WTC11 (cell line): ENCODE results near the gene GALR2. TPM values are rescaled to one million over a fixed set of nuclear protein-coding genes. Genes with fewer than 3 reads are reported as not detected.

ENCODE experiments used
- ATAC-seq: fragments of 200-7000 bp; cut with Tn5 transposase; 2 replicates; pipeline ENCODE4 v1.10.0; 2021; ENCODE audit warnings: mild to moderate bottlenecking, moderate library complexity
- CTCF ChIA-PET: fragments of 300-600 bp; sonication (Branson Sonifier 250); formaldehyde crosslinking; loops from one replicate; lab custom pipeline; 2021; ENCODE audit warnings: antibody characterized with exemption; lab: Charles Lee
- POLR2A ChIA-PET: fragments of 350-600 bp; sonication (Branson Sonifier 250); formaldehyde crosslinking; loops from one replicate; lab custom pipeline; 2021; ENCODE audit warnings: antibody characterized with exemption; lab: Charles Lee
- DNase-seq: peaks from one replicate; pipeline ENCODE4 v3.0.0; 2021; ENCODE audit warnings: low spot score
- H3K27ac Mint-ChIP-seq: 2 replicates; pipeline ENCODE4 v1.8.0; 2021; ENCODE audit warnings: mixed read lengths
- H3K27me3 Mint-ChIP-seq: 2 replicates; pipeline ENCODE4 v1.8.0; 2021; ENCODE audit warnings: low read depth, mild to moderate bottlenecking, moderate library complexity, mixed read lengths
- H3K36me3 Mint-ChIP-seq: 2 replicates; pipeline ENCODE4 v1.8.0; 2021; ENCODE audit warnings: mixed read lengths
- H3K4me1 Mint-ChIP-seq: 2 replicates; pipeline ENCODE4 v1.8.0; 2022; ENCODE audit warnings: mixed read lengths
- H3K4me3 Mint-ChIP-seq: 2 replicates; pipeline ENCODE4 v1.8.0; 2021; ENCODE audit warnings: mild to moderate bottlenecking, moderate library complexity, mixed read lengths
- H3K9me3 Mint-ChIP-seq: 2 replicates; pipeline ENCODE4 v1.8.0; 2021; ENCODE audit warnings: mixed read lengths
- CBFB ChIP-seq: sonication (generic); formaldehyde crosslinking; IDR thresholded peaks from 2 replicates; pipeline ENCODE4 v1.8.1; 2022; ENCODE audit warnings: mild to moderate bottlenecking, low read depth, missing genetic modification reagents
- CREB1 ChIP-seq: sonication (generic); formaldehyde crosslinking; IDR thresholded peaks from 2 replicates; pipeline ENCODE4 v1.8.0; 2023; ENCODE audit warnings: mild to moderate bottlenecking, missing genetic modification reagents
- FOXP1 ChIP-seq: sonication (generic); formaldehyde crosslinking; IDR thresholded peaks from 2 replicates; pipeline ENCODE4 v1.8.0; 2022; ENCODE audit warnings: missing genetic modification reagents, mild to moderate bottlenecking, moderate library complexity, borderline replicate concordance
- GRHL2 ChIP-seq: fragments of 250-450 bp; sonication (Bioruptor Pico); IDR thresholded peaks from 2 replicates; pipeline ENCODE4 v1.8.0; 2022; ENCODE audit warnings: mild to moderate bottlenecking, moderate library complexity; ENCODE audit not compliant: insufficient replicate concordance, severe bottlenecking
- GTF2I ChIP-seq: fragments of 250-450 bp; sonication (Bioruptor Pico); conservative IDR thresholded peaks from 2 replicates; pipeline ENCODE4 v1.4.0; 2021; ENCODE audit warnings: mild to moderate bottlenecking
- HMGA2 ChIP-seq: fragments of 250-450 bp; sonication (Bioruptor Pico); IDR thresholded peaks from 2 replicates; pipeline ENCODE4 v1.4.0; 2021; ENCODE audit warnings: mild to moderate bottlenecking, moderate library complexity
- JAZF1 ChIP-seq: fragments of 250-450 bp; sonication (Bioruptor Pico); IDR thresholded peaks from 2 replicates; pipeline ENCODE4 v1.9.0; 2021; ENCODE audit warnings: moderate library complexity, mild to moderate bottlenecking, inconsistent platforms
- NR1H2 ChIP-seq: sonication (generic); formaldehyde crosslinking; IDR thresholded peaks from 2 replicates; pipeline ENCODE4 v1.9.0; 2021; ENCODE audit warnings: mild to moderate bottlenecking, moderate library complexity, missing genetic modification reagents
- NR2C2 ChIP-seq: sonication (generic); formaldehyde crosslinking; IDR thresholded peaks from 2 replicates; pipeline ENCODE4 v1.8.0; 2022; ENCODE audit warnings: mild to moderate bottlenecking, missing genetic modification reagents
- RELA ChIP-seq: sonication (generic); formaldehyde crosslinking; IDR thresholded peaks from 2 replicates; pipeline ENCODE4 v1.8.1; 2022; ENCODE audit warnings: missing genetic modification reagents, mild to moderate bottlenecking, borderline replicate concordance
- SMAD3 ChIP-seq: sonication (generic); formaldehyde crosslinking; IDR thresholded peaks from 2 replicates; pipeline ENCODE4 v1.8.0; 2022; ENCODE audit warnings: missing genetic modification reagents, mild to moderate bottlenecking, borderline replicate concordance
- SOX15 ChIP-seq: fragments of 250-450 bp; sonication (Bioruptor Pico); IDR thresholded peaks from 2 replicates; pipeline ENCODE4 v1.9.0; 2021; ENCODE audit warnings: mild to moderate bottlenecking
- ZBTB21 ChIP-seq: sonication (generic); formaldehyde crosslinking; IDR thresholded peaks from 2 replicates; pipeline ENCODE4 v1.8.1; 2023; ENCODE audit warnings: mild to moderate bottlenecking, missing genetic modification reagents, borderline replicate concordance
- ZNF121 ChIP-seq: sonication (generic); formaldehyde crosslinking; IDR thresholded peaks from 2 replicates; pipeline ENCODE4 v1.8.0; 2023; ENCODE audit warnings: missing genetic modification reagents
- ZNF138 ChIP-seq: sonication (generic); formaldehyde crosslinking; conservative IDR thresholded peaks from 2 replicates; pipeline ENCODE4 v1.8.1; 2022; ENCODE audit warnings: mild to moderate bottlenecking, moderate library complexity, missing genetic modification reagents
- ZNF416 ChIP-seq: fragments of 250-450 bp; sonication (Bioruptor Pico); IDR thresholded peaks from 2 replicates; pipeline ENCODE4 v1.9.0; 2021; ENCODE audit warnings: mild to moderate bottlenecking, inconsistent platforms
- total RNA-seq: library from RNA; stranded (reverse); gene quantifications from 3 replicates; pipeline ENCODE4 v1.2.3, GENCODE V29; 2021
- TF ChIP-seq, protein P1 (sequence below): sonication (generic); formaldehyde crosslinking; IDR thresholded peaks from 2 replicates; pipeline ENCODE4 v1.8.0; 2022; ENCODE audit warnings: mild to moderate bottlenecking, missing genetic modification reagents
- TF ChIP-seq, protein P2 (sequence below): sonication (generic); formaldehyde crosslinking; IDR thresholded peaks from 2 replicates; pipeline ENCODE4 v1.8.1; 2022; ENCODE audit warnings: mild to moderate bottlenecking, missing genetic modification reagents, moderate library complexity, borderline replicate concordance
- TF ChIP-seq, protein P3 (sequence below): fragments of 250-450 bp; sonication (Bioruptor Pico); IDR thresholded peaks from 2 replicates; pipeline ENCODE4 v2.1.2; 2022; ENCODE audit warnings: mild to moderate bottlenecking, moderate library complexity
- TF ChIP-seq, protein P4 (sequence below): sonication (generic); formaldehyde crosslinking; IDR thresholded peaks from 2 replicates; pipeline ENCODE4 v1.8.0; 2022; ENCODE audit warnings: mild to moderate bottlenecking, missing genetic modification reagents
- TF ChIP-seq, protein P5 (sequence below): sonication (generic); formaldehyde crosslinking; conservative IDR thresholded peaks from 2 replicates; pipeline ENCODE4 v1.8.1; 2022; ENCODE audit warnings: mild to moderate bottlenecking, missing genetic modification reagents
- TF ChIP-seq, protein P6 (sequence below): sonication (generic); formaldehyde crosslinking; IDR thresholded peaks from 2 replicates; pipeline ENCODE4 v1.8.1; 2023; ENCODE audit warnings: mild to moderate bottlenecking, missing genetic modification reagents
- TF ChIP-seq, protein P7 (sequence below): sonication (generic); formaldehyde crosslinking; IDR thresholded peaks from 2 replicates; pipeline ENCODE4 v1.8.0; 2022; ENCODE audit warnings: mild to moderate bottlenecking, missing genetic modification reagents
- TF ChIP-seq, protein P8 (sequence below): fragments of 250-450 bp; sonication (Bioruptor Pico); IDR thresholded peaks from 2 replicates; pipeline ENCODE4 v1.9.0; 2021; ENCODE audit warnings: mild to moderate bottlenecking, borderline replicate concordance

GALR2 gene
- total RNA-seq, 1 experiment from 2014 or later = 2.9 TPM

DNA sequence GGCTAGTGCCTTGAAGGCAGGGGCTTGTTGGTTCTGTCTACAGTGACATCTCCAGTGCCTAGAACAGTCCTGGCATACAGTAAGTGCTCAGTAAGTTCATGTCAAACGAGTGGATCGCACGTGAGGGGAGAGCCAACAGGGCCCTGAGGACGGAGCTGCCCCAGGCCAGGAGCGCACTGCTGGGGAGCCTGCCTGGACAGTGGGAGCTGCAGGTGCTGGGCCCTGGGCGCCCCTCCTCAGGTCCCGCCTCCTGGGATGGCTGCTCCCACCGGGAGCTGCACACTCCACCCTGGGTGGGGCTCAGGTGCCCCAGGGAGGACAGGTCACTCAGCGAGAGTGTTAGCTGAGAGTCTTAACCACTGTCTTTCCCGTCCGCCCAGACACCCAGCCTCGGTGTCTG lies 49.3 kb upstream of the GALR2 start:
- no peaks in the 10 kb centered on the region for H3K27me3 Mint-ChIP-seq
- no peaks in the 10 kb centered on the region for H3K36me3 Mint-ChIP-seq
- H3K9me3 Mint-ChIP-seq = no peaks in the 10 kb centered on the region
- DNase-seq (no peak), ATAC-seq (no peak)
- TF ChIP-seq, protein P1, sequence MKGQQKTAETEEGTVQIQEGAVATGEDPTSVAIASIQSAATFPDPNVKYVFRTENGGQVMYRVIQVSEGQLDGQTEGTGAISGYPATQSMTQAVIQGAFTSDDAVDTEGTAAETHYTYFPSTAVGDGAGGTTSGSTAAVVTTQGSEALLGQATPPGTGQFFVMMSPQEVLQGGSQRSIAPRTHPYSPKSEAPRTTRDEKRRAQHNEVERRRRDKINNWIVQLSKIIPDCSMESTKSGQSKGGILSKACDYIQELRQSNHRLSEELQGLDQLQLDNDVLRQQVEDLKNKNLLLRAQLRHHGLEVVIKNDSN = no peak
- TF ChIP-seq NR2C2 (CRISPR knock-in tag) (no peak), SMAD3 (CRISPR knock-in tag) (no peak), ZBTB21 (CRISPR knock-in tag) (no peak), HMGA2 (CRISPR knock-in tag) (no peak), FOXP1 (CRISPR knock-in tag) (no peak), GTF2I (CRISPR knock-in tag) (no peak), ZNF138 (CRISPR knock-in tag) (no peak)
- TF ChIP-seq, protein P2, sequence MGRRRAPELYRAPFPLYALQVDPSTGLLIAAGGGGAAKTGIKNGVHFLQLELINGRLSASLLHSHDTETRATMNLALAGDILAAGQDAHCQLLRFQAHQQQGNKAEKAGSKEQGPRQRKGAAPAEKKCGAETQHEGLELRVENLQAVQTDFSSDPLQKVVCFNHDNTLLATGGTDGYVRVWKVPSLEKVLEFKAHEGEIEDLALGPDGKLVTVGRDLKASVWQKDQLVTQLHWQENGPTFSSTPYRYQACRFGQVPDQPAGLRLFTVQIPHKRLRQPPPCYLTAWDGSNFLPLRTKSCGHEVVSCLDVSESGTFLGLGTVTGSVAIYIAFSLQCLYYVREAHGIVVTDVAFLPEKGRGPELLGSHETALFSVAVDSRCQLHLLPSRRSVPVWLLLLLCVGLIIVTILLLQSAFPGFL = no peak
- TF ChIP-seq, protein P3, sequence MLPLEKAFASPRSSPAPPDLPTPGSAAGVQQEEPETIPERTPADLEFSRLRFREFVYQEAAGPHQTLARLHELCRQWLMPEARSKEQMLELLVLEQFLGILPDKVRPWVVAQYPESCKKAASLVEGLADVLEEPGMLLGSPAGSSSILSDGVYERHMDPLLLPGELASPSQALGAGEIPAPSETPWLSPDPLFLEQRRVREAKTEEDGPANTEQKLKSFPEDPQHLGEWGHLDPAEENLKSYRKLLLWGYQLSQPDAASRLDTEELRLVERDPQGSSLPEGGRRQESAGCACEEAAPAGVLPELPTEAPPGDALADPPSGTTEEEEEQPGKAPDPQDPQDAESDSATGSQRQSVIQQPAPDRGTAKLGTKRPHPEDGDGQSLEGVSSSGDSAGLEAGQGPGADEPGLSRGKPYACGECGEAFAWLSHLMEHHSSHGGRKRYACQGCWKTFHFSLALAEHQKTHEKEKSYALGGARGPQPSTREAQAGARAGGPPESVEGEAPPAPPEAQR (CRISPR knock-in tag) = no peak
- TF ChIP-seq, protein P4, sequence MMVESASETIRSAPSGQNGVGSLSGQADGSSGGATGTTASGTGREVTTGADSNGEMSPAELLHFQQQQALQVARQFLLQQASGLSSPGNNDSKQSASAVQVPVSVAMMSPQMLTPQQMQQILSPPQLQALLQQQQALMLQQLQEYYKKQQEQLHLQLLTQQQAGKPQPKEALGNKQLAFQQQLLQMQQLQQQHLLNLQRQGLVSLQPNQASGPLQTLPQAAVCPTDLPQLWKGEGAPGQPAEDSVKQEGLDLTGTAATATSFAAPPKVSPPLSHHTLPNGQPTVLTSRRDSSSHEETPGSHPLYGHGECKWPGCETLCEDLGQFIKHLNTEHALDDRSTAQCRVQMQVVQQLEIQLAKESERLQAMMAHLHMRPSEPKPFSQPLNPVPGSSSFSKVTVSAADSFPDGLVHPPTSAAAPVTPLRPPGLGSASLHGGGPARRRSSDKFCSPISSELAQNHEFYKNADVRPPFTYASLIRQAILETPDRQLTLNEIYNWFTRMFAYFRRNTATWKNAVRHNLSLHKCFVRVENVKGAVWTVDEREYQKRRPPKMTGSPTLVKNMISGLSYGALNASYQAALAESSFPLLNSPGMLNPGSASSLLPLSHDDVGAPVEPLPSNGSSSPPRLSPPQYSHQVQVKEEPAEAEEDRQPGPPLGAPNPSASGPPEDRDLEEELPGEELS = no peak
- TF ChIP-seq, protein P5, sequence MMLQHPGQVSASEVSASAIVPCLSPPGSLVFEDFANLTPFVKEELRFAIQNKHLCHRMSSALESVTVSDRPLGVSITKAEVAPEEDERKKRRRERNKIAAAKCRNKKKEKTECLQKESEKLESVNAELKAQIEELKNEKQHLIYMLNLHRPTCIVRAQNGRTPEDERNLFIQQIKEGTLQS (CRISPR knock-in tag) = no peak
- TF ChIP-seq, protein P6, sequence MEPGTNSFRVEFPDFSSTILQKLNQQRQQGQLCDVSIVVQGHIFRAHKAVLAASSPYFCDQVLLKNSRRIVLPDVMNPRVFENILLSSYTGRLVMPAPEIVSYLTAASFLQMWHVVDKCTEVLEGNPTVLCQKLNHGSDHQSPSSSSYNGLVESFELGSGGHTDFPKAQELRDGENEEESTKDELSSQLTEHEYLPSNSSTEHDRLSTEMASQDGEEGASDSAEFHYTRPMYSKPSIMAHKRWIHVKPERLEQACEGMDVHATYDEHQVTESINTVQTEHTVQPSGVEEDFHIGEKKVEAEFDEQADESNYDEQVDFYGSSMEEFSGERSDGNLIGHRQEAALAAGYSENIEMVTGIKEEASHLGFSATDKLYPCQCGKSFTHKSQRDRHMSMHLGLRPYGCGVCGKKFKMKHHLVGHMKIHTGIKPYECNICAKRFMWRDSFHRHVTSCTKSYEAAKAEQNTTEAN (CRISPR knock-in tag) = no peak
- H3K4me1 Mint-ChIP-seq = peaks cover 20% of the 10 kb centered on the region
- ChIA-PET CTCF (interaction anchor here (1.2 to 1.4 kb wide), 2 partner anchors 11 to 25 kb away, joined by 4 to 11 read pairs; partner anchors contain the start of gene CDK3), POLR2A (no interaction called here)
- H3K27ac Mint-ChIP-seq = no peak overlapping the region
- H3K4me3 Mint-ChIP-seq = no peak overlapping the region

DNA sequence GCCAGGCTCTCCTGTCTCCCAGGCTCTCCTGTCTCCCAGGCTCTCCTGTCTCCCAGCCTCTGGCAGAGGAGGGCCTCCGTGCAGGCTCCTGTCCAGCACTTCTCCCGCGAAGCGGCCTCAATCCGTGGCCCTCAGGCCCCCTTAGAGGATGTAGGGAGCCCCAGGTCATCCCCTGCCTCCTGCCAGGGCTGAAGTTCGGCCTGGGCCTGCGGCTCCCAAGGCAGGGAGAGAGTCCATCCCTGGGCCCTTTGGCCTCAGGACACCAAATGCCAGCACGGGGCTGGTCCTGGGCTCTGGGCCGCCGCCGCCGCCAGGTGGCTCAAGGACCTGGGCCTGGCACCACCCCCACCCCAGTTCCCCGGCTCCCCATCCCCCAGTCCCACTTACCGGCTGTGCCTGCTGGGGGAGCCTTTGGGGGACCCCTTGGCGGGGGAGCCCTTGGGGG lies 47.8 kb upstream of the GALR2 start:
- POLR2A ChIA-PET = no interaction called here
- no peak for ATAC-seq
- Mint-ChIP-seq H3K27ac (no peak overlapping the region), H3K27me3 (no peaks in the 10 kb centered on the region), H3K36me3 (no peaks in the 10 kb centered on the region), H3K4me1 (peaks cover 20% of the 10 kb centered on the region), H3K9me3 (no peaks in the 10 kb centered on the region), H3K4me3 (no peak overlapping the region)
- DNase-seq = no peak
- CTCF ChIA-PET = interaction anchor here (0.6 to 1.4 kb wide), 4 partner anchors 12 to 165 kb away, joined by 3 to 11 read pairs (median 4); no protein-coding TSS in a partner anchor
- TF ChIP-seq, protein P7, sequence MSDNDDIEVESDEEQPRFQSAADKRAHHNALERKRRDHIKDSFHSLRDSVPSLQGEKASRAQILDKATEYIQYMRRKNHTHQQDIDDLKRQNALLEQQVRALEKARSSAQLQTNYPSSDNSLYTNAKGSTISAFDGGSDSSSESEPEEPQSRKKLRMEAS (CRISPR knock-in tag) = no peak
- TF ChIP-seq CBFB (no peak), GRHL2 (CRISPR knock-in tag) (no peak), RELA (CRISPR knock-in tag) (no peak), ZNF121 (CRISPR knock-in tag) (no peak), JAZF1 (CRISPR knock-in tag) (no peak), NR1H2 (no peak), SOX15 (CRISPR knock-in tag) (no peak), ZNF416 (CRISPR knock-in tag) (no peak), GTF2I (CRISPR knock-in tag) (no peak), CREB1 (CRISPR knock-in tag) (no peak)
- TF ChIP-seq, protein P8, sequence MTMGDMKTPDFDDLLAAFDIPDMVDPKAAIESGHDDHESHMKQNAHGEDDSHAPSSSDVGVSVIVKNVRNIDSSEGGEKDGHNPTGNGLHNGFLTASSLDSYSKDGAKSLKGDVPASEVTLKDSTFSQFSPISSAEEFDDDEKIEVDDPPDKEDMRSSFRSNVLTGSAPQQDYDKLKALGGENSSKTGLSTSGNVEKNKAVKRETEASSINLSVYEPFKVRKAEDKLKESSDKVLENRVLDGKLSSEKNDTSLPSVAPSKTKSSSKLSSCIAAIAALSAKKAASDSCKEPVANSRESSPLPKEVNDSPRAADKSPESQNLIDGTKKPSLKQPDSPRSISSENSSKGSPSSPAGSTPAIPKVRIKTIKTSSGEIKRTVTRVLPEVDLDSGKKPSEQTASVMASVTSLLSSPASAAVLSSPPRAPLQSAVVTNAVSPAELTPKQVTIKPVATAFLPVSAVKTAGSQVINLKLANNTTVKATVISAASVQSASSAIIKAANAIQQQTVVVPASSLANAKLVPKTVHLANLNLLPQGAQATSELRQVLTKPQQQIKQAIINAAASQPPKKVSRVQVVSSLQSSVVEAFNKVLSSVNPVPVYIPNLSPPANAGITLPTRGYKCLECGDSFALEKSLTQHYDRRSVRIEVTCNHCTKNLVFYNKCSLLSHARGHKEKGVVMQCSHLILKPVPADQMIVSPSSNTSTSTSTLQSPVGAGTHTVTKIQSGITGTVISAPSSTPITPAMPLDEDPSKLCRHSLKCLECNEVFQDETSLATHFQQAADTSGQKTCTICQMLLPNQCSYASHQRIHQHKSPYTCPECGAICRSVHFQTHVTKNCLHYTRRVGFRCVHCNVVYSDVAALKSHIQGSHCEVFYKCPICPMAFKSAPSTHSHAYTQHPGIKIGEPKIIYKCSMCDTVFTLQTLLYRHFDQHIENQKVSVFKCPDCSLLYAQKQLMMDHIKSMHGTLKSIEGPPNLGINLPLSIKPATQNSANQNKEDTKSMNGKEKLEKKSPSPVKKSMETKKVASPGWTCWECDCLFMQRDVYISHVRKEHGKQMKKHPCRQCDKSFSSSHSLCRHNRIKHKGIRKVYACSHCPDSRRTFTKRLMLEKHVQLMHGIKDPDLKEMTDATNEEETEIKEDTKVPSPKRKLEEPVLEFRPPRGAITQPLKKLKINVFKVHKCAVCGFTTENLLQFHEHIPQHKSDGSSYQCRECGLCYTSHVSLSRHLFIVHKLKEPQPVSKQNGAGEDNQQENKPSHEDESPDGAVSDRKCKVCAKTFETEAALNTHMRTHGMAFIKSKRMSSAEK = no peak
